SK-N-SH (cell line): ENCODE data around the gene UGT1A3.

ENCODE experiments used
- MXI1 ChIP-seq: IDR thresholded peaks from 2 replicates; pipeline ENCODE4 v1.6.1; 2012; ENCODE audit warnings: mild to moderate bottlenecking, low read depth, low read length, improper control_type of control experiment
- TF ChIP-seq, protein P1 (sequence below): fragments of 200-600 bp; sonication (generic); IDR thresholded peaks from 2 replicates; pipeline ENCODE4 v1.6.1; 2017; ENCODE audit warnings: antibody characterized with exemption, mild to moderate bottlenecking, moderate library complexity

GRCh38 chr2:233728723-233729301 lies at the start of gene UGT1A3:
- TF ChIP-seq, protein P1, sequence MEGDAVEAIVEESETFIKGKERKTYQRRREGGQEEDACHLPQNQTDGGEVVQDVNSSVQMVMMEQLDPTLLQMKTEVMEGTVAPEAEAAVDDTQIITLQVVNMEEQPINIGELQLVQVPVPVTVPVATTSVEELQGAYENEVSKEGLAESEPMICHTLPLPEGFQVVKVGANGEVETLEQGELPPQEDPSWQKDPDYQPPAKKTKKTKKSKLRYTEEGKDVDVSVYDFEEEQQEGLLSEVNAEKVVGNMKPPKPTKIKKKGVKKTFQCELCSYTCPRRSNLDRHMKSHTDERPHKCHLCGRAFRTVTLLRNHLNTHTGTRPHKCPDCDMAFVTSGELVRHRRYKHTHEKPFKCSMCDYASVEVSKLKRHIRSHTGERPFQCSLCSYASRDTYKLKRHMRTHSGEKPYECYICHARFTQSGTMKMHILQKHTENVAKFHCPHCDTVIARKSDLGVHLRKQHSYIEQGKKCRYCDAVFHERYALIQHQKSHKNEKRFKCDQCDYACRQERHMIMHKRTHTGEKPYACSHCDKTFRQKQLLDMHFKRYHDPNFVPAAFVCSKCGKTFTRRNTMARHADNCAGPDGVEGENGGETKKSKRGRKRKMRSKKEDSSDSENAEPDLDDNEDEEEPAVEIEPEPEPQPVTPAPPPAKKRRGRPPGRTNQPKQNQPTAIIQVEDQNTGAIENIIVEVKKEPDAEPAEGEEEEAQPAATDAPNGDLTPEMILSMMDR: no peak
- TF ChIP-seq MXI1: no peak
